Fibroblast of pulmonary artery (primary cell): ENCODE data around the gene DGKB.

ENCODE experiments used
- DNase-seq: peaks from one replicate; pipeline ENCODE4 v3.0.0-alpha.2; 2010; ENCODE audit warnings: low read depth
- H3K4me3 ChIP-seq: replicated peaks from 2 replicates; pipeline ENCODE4 v1.5.1; 2011; ENCODE audit warnings: low read depth, mild to moderate bottlenecking, control low read depth, low read length, moderate library complexity
- TF ChIP-seq, protein P1 (sequence below): IDR thresholded peaks from 2 replicates; pipeline ENCODE4 v1.5.1; 2011; ENCODE audit warnings: mild to moderate bottlenecking, control low read depth, low read length, inconsistent platforms; ENCODE audit errors: missing control alignments

Gene DGKB

DNA sequence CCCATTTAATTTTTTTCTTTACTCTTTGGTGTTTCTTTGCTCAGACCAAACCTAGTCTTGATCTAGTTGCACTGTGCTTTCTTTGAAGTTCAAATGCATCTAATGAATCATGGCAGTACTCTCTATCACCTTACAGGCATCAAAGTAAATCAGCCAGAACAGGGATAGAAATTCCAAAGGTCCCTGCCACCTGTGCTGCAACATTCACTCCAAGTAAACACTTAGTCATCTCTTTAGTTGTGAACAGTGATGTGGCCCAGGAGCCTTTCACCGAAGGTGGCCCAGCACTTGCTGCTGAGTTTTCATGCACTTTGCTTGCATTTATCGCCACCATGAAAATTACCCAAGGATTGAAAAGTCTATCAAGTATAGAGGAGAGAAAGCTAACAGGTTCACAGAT lies 599.0 kb downstream of the DGKB start:
- DNase-seq = no peak
- TF ChIP-seq, protein P1, sequence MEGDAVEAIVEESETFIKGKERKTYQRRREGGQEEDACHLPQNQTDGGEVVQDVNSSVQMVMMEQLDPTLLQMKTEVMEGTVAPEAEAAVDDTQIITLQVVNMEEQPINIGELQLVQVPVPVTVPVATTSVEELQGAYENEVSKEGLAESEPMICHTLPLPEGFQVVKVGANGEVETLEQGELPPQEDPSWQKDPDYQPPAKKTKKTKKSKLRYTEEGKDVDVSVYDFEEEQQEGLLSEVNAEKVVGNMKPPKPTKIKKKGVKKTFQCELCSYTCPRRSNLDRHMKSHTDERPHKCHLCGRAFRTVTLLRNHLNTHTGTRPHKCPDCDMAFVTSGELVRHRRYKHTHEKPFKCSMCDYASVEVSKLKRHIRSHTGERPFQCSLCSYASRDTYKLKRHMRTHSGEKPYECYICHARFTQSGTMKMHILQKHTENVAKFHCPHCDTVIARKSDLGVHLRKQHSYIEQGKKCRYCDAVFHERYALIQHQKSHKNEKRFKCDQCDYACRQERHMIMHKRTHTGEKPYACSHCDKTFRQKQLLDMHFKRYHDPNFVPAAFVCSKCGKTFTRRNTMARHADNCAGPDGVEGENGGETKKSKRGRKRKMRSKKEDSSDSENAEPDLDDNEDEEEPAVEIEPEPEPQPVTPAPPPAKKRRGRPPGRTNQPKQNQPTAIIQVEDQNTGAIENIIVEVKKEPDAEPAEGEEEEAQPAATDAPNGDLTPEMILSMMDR = no peak
- no peak overlapping the region for H3K4me3 ChIP-seq

DNA sequence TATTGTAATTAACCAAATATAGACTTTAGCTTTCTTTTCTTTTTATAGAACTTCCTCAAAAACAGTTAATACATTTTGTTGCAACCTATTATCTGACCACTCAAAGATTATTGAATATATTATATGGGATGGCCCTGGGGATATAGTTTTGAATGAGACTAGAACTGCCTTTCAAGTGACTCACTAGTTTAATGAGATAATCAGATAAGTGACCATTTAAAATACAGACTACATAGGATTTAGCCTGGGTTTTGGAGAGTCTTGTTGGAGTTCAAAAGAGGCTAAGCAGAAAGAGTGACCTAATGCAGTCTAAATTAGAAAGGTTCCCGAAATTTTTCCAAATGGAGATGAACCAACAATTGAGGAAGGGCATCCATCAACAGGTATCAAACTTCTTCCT lies 607.9 kb downstream of the DGKB start:
- TF ChIP-seq, protein P1 = no peak
- no peak for DNase-seq
- H3K4me3 ChIP-seq = no peak overlapping the region

DNA sequence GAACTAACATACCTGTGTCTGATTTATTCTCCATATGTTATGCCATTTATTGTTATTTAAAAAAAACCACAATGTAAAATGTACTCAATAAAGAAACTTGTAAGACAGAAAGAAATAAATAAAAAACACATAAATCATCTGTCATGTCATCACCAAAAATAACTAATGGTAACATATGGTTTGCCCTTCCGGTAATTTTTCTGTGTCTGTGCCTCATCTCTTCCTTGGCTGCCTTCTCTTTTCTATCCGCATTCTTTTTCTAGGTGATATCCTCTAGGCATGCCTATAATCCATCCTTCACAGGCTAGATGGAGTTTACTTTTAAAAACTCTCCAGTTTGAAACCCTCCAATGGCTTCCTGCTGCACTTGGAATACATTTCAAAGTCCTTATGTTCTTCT lies 609.1 kb downstream of the DGKB start:
- no peak for DNase-seq
- TF ChIP-seq, protein P1 = no peak
- H3K4me3 ChIP-seq = no peak overlapping the region

DNA sequence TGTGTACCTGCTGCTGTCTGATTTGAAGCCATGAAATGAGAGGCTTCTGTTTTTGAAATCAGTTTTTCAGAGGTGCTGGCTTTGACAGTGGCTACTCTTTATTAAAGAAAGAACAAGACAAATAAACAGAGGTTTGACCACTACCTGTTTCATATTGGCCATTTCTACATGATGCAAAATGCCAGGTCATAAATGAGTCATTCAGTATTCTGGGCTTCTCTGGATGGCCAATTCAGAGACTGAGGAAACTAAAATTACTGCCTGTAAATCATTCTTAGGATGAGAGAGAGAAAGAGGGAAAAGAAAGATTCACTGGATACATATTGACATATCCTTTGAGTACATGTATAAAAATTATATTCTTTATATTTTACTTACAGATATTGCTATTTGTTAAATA lies 609.8 kb downstream of the DGKB start:
- H3K4me3 ChIP-seq = no peak overlapping the region
- DNase-seq = no peak
- TF ChIP-seq, protein P1 = no peak

DNA sequence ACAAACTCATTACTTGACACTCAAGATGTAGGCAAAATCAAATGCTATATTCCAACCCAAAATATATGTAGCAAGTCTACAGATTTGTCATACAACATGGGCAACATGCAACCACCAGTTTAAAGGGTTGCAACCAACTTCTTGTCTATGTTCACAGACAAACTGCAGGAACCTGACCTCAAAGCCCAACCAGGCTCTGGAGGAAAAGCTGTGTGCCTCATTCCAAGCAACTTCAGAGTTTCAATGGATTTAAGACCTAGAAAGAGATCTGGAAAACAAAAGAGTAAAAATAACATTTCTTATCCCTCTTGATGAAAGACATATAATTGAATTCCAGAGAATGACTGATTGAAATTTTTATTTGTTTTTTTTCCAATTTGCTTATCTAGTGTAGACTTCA lies 612.6 kb downstream of the DGKB start:
- H3K4me3 ChIP-seq = no peak overlapping the region
- TF ChIP-seq, protein P1 = no peak
- no peak for DNase-seq

DNA sequence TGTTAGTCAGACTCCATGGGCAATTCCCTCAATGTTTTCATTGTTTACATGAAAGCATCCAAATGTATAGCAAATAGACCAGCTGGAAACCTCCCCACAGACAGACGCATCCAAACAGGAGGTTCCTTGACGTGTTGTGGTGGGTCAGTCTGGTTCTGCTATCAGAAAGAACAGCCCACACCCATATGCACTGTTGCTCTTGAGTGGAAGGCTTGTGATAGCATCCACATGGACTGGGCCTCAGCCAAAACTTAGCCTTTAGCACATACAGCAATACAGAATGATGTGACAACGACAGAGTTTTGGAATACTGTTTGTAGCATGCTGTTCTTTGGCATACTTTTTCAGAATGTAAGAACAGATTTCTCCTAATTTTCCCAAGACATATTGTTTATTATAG lies 613.9 kb downstream of the DGKB start:
- no peak for DNase-seq
- TF ChIP-seq, protein P1 = no peak

DNA sequence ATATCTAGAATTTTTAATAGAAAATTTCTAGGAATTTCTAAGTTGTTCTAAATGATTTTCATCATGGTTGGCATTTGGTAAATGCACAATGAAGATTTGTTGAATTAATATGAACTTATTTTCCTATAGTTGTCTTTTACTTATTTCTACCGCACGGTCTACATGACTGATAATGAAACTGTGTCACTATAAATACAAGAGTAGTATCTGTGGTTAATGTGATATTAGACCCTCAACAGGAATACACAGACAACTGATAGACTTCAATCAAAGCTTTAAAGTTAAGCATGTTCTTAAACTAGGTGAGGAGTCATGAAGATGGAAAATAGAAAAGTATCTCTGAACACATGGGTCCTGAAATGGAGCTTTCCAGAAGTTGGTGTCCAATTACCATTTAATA lies 615.2 kb downstream of the DGKB start:
- no peak overlapping the region for H3K4me3 ChIP-seq
- no peak for DNase-seq
- TF ChIP-seq, protein P1 = no peak

More for the DNA sequence above, 613.9 kb downstream of the DGKB start:
- no peak overlapping the region for H3K4me3 ChIP-seq
